ENCODE data around the gene CDYL2. TPM values are rescaled to one million over a fixed set of nuclear protein-coding genes. Genes with fewer than 3 reads are reported as not detected.

CDYL2 gene
- total RNA-seq, 1 donor from 2014 or later = 19.9 TPM

- H3K4me3 Mint-ChIP-seq (ENCODE audit: low read depth) = no peak overlapping the region
- H3K4me1 Mint-ChIP-seq (ENCODE audit: low read depth) = peaks cover 12% of the 10 kb centered on the region
- H3K36me3 Mint-ChIP-seq (ENCODE audit: insufficient read depth) = no peaks in the 10 kb centered on the region
- no peak for DNase-seq (ENCODE audit: low spot score, unreplicated experiment)
- H3K9me3 Mint-ChIP-seq (ENCODE audit: low read depth) = peaks cover 13% of the 10 kb centered on the region
- TF ChIP-seq CTCF (IDR thresholded peaks at IDR 0.05; ENCODE audit: unreplicated experiment) = no peak
- peaks cover 3% of the 10 kb centered on the region for H3K27me3 Mint-ChIP-seq
- no peak overlapping the region for H3K27ac Mint-ChIP-seq
Observed at GRCh38 chr16:80846680-80847079, 42.3 kb upstream of the CDYL2 start.

GRCh38 chr16:80846275-80846674, 41.9 kb upstream of the CDYL2 start:
- H3K27ac Mint-ChIP-seq = no peak overlapping the region

GRCh38 chr16:80844395-80844794, 40.0 kb upstream of the CDYL2 start:
- no peak for TF ChIP-seq CTCF (IDR thresholded peaks at IDR 0.05; ENCODE audit: unreplicated experiment)
- H3K27ac Mint-ChIP-seq = no peak overlapping the region
- no peak for DNase-seq (ENCODE audit: low spot score, unreplicated experiment)
- H3K4me3 Mint-ChIP-seq (ENCODE audit: low read depth) = no peak overlapping the region
- peaks cover 8% of the 10 kb centered on the region for H3K27me3 Mint-ChIP-seq
- peaks cover 26% of the 10 kb centered on the region for H3K9me3 Mint-ChIP-seq (ENCODE audit: low read depth)
- peaks cover 12% of the 10 kb centered on the region for H3K4me1 Mint-ChIP-seq (ENCODE audit: low read depth)
- no peaks in the 10 kb centered on the region for H3K36me3 Mint-ChIP-seq (ENCODE audit: insufficient read depth)

More at GRCh38 chr16:80846275-80846674, 41.9 kb upstream of the CDYL2 start:
- no peak for TF ChIP-seq CTCF (IDR thresholded peaks at IDR 0.05; ENCODE audit: unreplicated experiment)
- DNase-seq (ENCODE audit: low spot score, unreplicated experiment) = no peak
- H3K27me3 Mint-ChIP-seq = peaks cover 7% of the 10 kb centered on the region
- no peak overlapping the region for H3K4me3 Mint-ChIP-seq (ENCODE audit: low read depth)
- H3K4me1 Mint-ChIP-seq (ENCODE audit: low read depth) = peaks cover 12% of the 10 kb centered on the region
- H3K9me3 Mint-ChIP-seq (ENCODE audit: low read depth) = peaks cover 17% of the 10 kb centered on the region
- H3K36me3 Mint-ChIP-seq (ENCODE audit: insufficient read depth) = no peaks in the 10 kb centered on the region

- H3K36me3 Mint-ChIP-seq (ENCODE audit: insufficient read depth) = no peaks in the 10 kb centered on the region
- peaks cover 15% of the 10 kb centered on the region for H3K4me1 Mint-ChIP-seq (ENCODE audit: low read depth)
- peaks cover 8% of the 10 kb centered on the region for H3K27me3 Mint-ChIP-seq
- no peak for DNase-seq (ENCODE audit: low spot score, unreplicated experiment)
- H3K27ac Mint-ChIP-seq = no peak overlapping the region
- no peak for TF ChIP-seq CTCF (IDR thresholded peaks at IDR 0.05; ENCODE audit: unreplicated experiment)
- H3K4me3 Mint-ChIP-seq (ENCODE audit: low read depth) = no peak overlapping the region
- H3K9me3 Mint-ChIP-seq (ENCODE audit: low read depth) = peaks cover 29% of the 10 kb centered on the region
Observed at GRCh38 chr16:80841231-80841630, 36.8 kb upstream of the CDYL2 start.

- Mint-ChIP-seq H3K27ac (no peak overlapping the region), H3K4me3 (ENCODE audit: low read depth) (no peak overlapping the region), H3K36me3 (ENCODE audit: insufficient read depth) (no peaks in the 10 kb centered on the region), H3K9me3 (ENCODE audit: low read depth) (peaks cover 19% of the 10 kb centered on the region), H3K4me1 (ENCODE audit: low read depth) (peaks cover 11% of the 10 kb centered on the region), H3K27me3 (peaks cover 8% of the 10 kb centered on the region)
- no peak for DNase-seq (ENCODE audit: low spot score, unreplicated experiment)
- no peak for TF ChIP-seq CTCF (IDR thresholded peaks at IDR 0.05; ENCODE audit: unreplicated experiment)
Observed at GRCh38 chr16:80837533-80838147, 33.2 kb upstream of the CDYL2 start.
